Measurements from ENCODE around the gene NAT14.

- TF ChIP-seq, protein P1, sequence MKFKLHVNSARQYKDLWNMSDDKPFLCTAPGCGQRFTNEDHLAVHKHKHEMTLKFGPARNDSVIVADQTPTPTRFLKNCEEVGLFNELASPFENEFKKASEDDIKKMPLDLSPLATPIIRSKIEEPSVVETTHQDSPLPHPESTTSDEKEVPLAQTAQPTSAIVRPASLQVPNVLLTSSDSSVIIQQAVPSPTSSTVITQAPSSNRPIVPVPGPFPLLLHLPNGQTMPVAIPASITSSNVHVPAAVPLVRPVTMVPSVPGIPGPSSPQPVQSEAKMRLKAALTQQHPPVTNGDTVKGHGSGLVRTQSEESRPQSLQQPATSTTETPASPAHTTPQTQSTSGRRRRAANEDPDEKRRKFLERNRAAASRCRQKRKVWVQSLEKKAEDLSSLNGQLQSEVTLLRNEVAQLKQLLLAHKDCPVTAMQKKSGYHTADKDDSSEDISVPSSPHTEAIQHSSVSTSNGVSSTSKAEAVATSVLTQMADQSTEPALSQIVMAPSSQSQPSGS (CRISPR knock-in tag; IDR thresholded peaks at IDR 0.05; ENCODE audit: borderline replicate concordance, low read depth) = no peak
- no peak for TF ChIP-seq CTCF (IDR thresholded peaks at IDR 0.05)
- TF ChIP-seq, protein P2, sequence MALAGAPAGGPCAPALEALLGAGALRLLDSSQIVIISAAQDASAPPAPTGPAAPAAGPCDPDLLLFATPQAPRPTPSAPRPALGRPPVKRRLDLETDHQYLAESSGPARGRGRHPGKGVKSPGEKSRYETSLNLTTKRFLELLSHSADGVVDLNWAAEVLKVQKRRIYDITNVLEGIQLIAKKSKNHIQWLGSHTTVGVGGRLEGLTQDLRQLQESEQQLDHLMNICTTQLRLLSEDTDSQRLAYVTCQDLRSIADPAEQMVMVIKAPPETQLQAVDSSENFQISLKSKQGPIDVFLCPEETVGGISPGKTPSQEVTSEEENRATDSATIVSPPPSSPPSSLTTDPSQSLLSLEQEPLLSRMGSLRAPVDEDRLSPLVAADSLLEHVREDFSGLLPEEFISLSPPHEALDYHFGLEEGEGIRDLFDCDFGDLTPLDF (CRISPR knock-in tag; IDR thresholded peaks at IDR 0.05) = no peak
- no peak for TF ChIP-seq HMGA2 (CRISPR knock-in tag; IDR thresholded peaks at IDR 0.05)
- TF ChIP-seq SP1 (CRISPR knock-in tag; conservative IDR thresholded peaks at IDR 0.05) = no peak
- TF ChIP-seq E2F4 (CRISPR knock-in tag; IDR thresholded peaks at IDR 0.05; ENCODE audit: borderline replicate concordance, low read depth) = no peak
- TF ChIP-seq TEAD4 (CRISPR knock-in tag; IDR thresholded peaks at IDR 0.05) = no peak
- TF ChIP-seq NFE2L1 (CRISPR knock-in tag; IDR thresholded peaks at IDR 0.05) = no peak
- TF ChIP-seq, protein P3, sequence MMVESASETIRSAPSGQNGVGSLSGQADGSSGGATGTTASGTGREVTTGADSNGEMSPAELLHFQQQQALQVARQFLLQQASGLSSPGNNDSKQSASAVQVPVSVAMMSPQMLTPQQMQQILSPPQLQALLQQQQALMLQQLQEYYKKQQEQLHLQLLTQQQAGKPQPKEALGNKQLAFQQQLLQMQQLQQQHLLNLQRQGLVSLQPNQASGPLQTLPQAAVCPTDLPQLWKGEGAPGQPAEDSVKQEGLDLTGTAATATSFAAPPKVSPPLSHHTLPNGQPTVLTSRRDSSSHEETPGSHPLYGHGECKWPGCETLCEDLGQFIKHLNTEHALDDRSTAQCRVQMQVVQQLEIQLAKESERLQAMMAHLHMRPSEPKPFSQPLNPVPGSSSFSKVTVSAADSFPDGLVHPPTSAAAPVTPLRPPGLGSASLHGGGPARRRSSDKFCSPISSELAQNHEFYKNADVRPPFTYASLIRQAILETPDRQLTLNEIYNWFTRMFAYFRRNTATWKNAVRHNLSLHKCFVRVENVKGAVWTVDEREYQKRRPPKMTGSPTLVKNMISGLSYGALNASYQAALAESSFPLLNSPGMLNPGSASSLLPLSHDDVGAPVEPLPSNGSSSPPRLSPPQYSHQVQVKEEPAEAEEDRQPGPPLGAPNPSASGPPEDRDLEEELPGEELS (CRISPR knock-in tag; IDR thresholded peaks at IDR 0.05) = no peak
- TF ChIP-seq, protein P4, sequence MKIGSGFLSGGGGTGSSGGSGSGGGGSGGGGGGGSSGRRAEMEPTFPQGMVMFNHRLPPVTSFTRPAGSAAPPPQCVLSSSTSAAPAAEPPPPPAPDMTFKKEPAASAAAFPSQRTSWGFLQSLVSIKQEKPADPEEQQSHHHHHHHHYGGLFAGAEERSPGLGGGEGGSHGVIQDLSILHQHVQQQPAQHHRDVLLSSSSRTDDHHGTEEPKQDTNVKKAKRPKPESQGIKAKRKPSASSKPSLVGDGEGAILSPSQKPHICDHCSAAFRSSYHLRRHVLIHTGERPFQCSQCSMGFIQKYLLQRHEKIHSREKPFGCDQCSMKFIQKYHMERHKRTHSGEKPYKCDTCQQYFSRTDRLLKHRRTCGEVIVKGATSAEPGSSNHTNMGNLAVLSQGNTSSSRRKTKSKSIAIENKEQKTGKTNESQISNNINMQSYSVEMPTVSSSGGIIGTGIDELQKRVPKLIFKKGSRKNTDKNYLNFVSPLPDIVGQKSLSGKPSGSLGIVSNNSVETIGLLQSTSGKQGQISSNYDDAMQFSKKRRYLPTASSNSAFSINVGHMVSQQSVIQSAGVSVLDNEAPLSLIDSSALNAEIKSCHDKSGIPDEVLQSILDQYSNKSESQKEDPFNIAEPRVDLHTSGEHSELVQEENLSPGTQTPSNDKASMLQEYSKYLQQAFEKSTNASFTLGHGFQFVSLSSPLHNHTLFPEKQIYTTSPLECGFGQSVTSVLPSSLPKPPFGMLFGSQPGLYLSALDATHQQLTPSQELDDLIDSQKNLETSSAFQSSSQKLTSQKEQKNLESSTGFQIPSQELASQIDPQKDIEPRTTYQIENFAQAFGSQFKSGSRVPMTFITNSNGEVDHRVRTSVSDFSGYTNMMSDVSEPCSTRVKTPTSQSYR (CRISPR knock-in tag; IDR thresholded peaks at IDR 0.05) = no peak
- TF ChIP-seq HMGXB4 (CRISPR knock-in tag; IDR thresholded peaks at IDR 0.05) = no peak
Measured at GRCh38 chr19:55447421-55448174, 37.4 kb upstream of the NAT14 start.
